Natural killer cell (primary cell): Measurements from ENCODE around the gene DENND5B. TPM values are rescaled to one million over a fixed set of nuclear protein-coding genes. Genes with fewer than 3 reads are reported as not detected.
"Not testable (repeated sequence)": the region's sequence is repeated elsewhere in the genome, so short reads cannot be mapped to it uniquely, and the experiment has no call there.

ENCODE experiments used
- ATAC-seq, 3 donors: fragments of 150-1000 bp in 2 of 3; fragments of 200-7000 bp in 1 of 3; cut with Tn5 transposase; 1 replicate in 1 of 3; 2 replicates in 2 of 3; pipeline ENCODE4 v1.10.0; 2021; ENCODE audit warnings: mild to moderate bottlenecking in 2 of 3, moderate library complexity in 2 of 3
- DNase-seq, 2 donors: peaks; one replicate each; pipeline versions ENCODE4 v3.0.0 to v3.0.0-alpha.2; 2013 to 2021; ENCODE audit warnings: mixed read lengths in 1 of 2
- H3K27ac ChIP-seq: one replicate; pipeline ENCODE4 v1.5.1; 2013; ENCODE audit warnings: mild to moderate bottlenecking, low read length
- H3K27me3 ChIP-seq: one replicate; pipeline ENCODE4 v1.6.1; 2013; ENCODE audit warnings: low read length; ENCODE audit not compliant: control insufficient read depth, insufficient read depth
- H3K36me3 ChIP-seq: one replicate; pipeline ENCODE4 v1.6.1; 2013; ENCODE audit warnings: low read length; ENCODE audit not compliant: control insufficient read depth, insufficient read depth
- H3K4me1 ChIP-seq: one replicate; pipeline ENCODE4 v1.6.1; 2013; ENCODE audit warnings: low read length; ENCODE audit not compliant: control insufficient read depth, insufficient read depth
- H3K4me3 ChIP-seq: one replicate; pipeline ENCODE4 v1.5.1; 2013; ENCODE audit warnings: low read length
- H3K9me3 ChIP-seq: one replicate; pipeline ENCODE4 v1.6.1; 2013; ENCODE audit warnings: low read length; ENCODE audit not compliant: control insufficient read depth, insufficient read depth
- H3K27ac Mint-ChIP-seq, 2 donors: one replicate each; pipeline ENCODE4 v1.8.0; 2022; ENCODE audit warnings: mild to moderate bottlenecking in 2 of 2, mixed read lengths in 2 of 2, moderate library complexity in 1 of 2
- H3K27me3 Mint-ChIP-seq, 2 donors: one replicate each; pipeline ENCODE4 v1.8.0; 2022; ENCODE audit warnings: low read depth in 2 of 2, mixed read lengths in 2 of 2
- H3K36me3 Mint-ChIP-seq: one replicate; pipeline ENCODE4 v1.8.0; 2022; ENCODE audit warnings: mixed read lengths
- H3K4me1 Mint-ChIP-seq, 2 donors: one replicate each; pipeline ENCODE4 v1.8.0; 2022; ENCODE audit warnings: mixed read lengths in 2 of 2
- H3K4me3 Mint-ChIP-seq: one replicate; pipeline ENCODE4 v1.8.0; 2022; ENCODE audit warnings: mild to moderate bottlenecking, moderate library complexity, mixed read lengths
- H3K9me3 Mint-ChIP-seq, 2 donors: one replicate each; pipeline ENCODE4 v1.8.0; 2022; ENCODE audit warnings: mixed read lengths in 2 of 2
- WGBS: methylation state at CpG from one replicate; pipeline ENCODE4 v1.1.7; 2013; ENCODE audit warnings: missing lambda C conversion rate; ENCODE audit not compliant: insufficient coverage; 5-methylcytosine and 5-hydroxymethylcytosine counted together
- intact Hi-C: fragments of 100-400 bp; cut with micrococcal nuclease; formaldehyde crosslinking; loops from one replicate; pipeline ENCODE4 v1.14.2; 2022
- total RNA-seq, 4 donors: library from RNA; stranded (reverse); fragments of 120-200 nt in 1 of 4; gene quantifications; one replicate each; pipeline versions ENCODE4 v1.2.3 to v1.2.4, GENCODE V29; 2013 to 2022
- TF ChIP-seq, protein P1 (sequence below): fragments of 200-600 bp; IDR thresholded peaks from one replicate; pipeline ENCODE4 v1.8.0; 2022; ENCODE audit warnings: antibody characterized with exemption

DENND5B gene
- total RNA-seq, 3 donors from 2014 or later (not counting 1 experiment from before 2014, with no cell fraction given), result 0.52 to 2.4 (median 0.70) TPM

DNA sequence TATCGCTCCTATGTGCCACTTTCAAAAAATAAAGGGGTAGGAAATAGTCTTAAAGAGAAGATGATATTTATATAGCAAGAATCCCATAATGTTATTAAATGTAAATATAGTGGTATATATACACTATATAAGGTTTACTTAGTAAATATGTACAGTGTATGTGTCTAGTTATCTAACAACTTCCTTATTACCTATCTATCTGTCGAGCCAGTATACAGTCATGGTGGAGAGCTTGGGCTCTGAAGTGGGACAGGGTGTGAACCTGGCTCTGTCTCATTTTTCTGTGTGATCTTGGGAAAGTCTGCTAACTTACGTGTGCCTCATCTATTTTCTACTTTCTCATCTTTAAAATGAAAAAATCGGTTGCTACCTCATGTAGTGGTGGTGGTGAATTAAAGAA is 202.2 kb downstream of the DENND5B start:
- 79% methylated on average over 2 of the region's 4 CpGs for WGBS
- no peak overlapping the region for H3K4me3 ChIP-seq
- H3K36me3 Mint-ChIP-seq, result no peaks in the 10 kb centered on the region
- no peaks in the 10 kb centered on the region for H3K4me1 ChIP-seq
- intact Hi-C loops, result no loop called here
- no peak overlapping the region for H3K27ac ChIP-seq
- peaks cover 0 to 5% of the 10 kb centered on the region in 2 donors for H3K27me3 Mint-ChIP-seq
- H3K4me1 Mint-ChIP-seq, result no peaks in the 10 kb centered on the region
- no peak overlapping the region for H3K4me3 Mint-ChIP-seq
- no peak for ATAC-seq
- no peak overlapping the region for H3K27ac Mint-ChIP-seq
- no peaks in the 10 kb centered on the region for H3K36me3 ChIP-seq
- no peak for DNase-seq
- H3K27me3 ChIP-seq, result no peaks in the 10 kb centered on the region
- no peaks in the 10 kb centered on the region for H3K9me3 ChIP-seq
- TF ChIP-seq, protein P1, sequence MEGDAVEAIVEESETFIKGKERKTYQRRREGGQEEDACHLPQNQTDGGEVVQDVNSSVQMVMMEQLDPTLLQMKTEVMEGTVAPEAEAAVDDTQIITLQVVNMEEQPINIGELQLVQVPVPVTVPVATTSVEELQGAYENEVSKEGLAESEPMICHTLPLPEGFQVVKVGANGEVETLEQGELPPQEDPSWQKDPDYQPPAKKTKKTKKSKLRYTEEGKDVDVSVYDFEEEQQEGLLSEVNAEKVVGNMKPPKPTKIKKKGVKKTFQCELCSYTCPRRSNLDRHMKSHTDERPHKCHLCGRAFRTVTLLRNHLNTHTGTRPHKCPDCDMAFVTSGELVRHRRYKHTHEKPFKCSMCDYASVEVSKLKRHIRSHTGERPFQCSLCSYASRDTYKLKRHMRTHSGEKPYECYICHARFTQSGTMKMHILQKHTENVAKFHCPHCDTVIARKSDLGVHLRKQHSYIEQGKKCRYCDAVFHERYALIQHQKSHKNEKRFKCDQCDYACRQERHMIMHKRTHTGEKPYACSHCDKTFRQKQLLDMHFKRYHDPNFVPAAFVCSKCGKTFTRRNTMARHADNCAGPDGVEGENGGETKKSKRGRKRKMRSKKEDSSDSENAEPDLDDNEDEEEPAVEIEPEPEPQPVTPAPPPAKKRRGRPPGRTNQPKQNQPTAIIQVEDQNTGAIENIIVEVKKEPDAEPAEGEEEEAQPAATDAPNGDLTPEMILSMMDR, result no peak
- H3K9me3 Mint-ChIP-seq, result no peaks in the 10 kb centered on the region

- H3K9me3 Mint-ChIP-seq, result no peaks in the 10 kb centered on the region
- intact Hi-C loops, result no loop called here
- DNase-seq (no peak), ATAC-seq (no peak)
- H3K36me3 Mint-ChIP-seq, result no peaks in the 10 kb centered on the region
- no peak overlapping the region for H3K4me3 Mint-ChIP-seq
- Histone ChIP-seq H3K4me3 (no peak overlapping the region), H3K36me3 (no peaks in the 10 kb centered on the region), H3K27me3 (no peaks in the 10 kb centered on the region), H3K27ac (no peak overlapping the region), H3K4me1 (no peaks in the 10 kb centered on the region), H3K9me3 (no peaks in the 10 kb centered on the region)
- TF ChIP-seq, protein P1, result no peak
- no peaks in the 10 kb centered on the region for H3K4me1 Mint-ChIP-seq
- H3K27me3 Mint-ChIP-seq, result peaks cover 0 to 5% of the 10 kb centered on the region in 2 donors
- 92% methylated on average over 8 of the region's 8 CpGs for WGBS
- no peak overlapping the region for H3K27ac Mint-ChIP-seq
Observed at GRCh38 chr12:31387466-31387865, 203.5 kb downstream of the DENND5B start.

DNA sequence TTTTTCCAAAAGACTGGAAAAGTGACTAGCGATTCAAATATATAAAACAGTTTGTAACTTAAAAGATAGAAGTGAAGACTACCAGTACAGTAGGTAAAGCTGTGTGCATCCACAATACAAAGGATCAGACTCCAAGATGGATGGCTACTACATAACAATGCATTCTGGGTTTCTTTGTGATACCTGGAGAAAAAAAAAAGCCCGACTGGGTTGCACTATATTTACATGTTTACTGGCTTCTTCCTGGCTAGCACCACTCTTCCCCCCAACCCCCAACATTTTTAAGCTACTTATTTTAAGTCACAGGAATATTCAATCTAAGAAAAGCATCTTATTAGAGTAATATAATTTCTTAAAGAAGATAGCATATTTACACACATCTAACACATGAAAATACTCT is 203.9 kb downstream of the DENND5B start:
- no peaks in the 10 kb centered on the region for H3K9me3 Mint-ChIP-seq
- TF ChIP-seq, protein P1, result no peak
- ATAC-seq, result no peak
- no peaks in the 10 kb centered on the region for H3K36me3 ChIP-seq
- H3K9me3 ChIP-seq, result no peaks in the 10 kb centered on the region
- intact Hi-C loops, result no loop called here
- no peak overlapping the region for H3K4me3 Mint-ChIP-seq
- no peak overlapping the region for H3K4me3 ChIP-seq
- H3K4me1 ChIP-seq, result no peaks in the 10 kb centered on the region
- no peak overlapping the region for H3K27ac ChIP-seq
- no peaks in the 10 kb centered on the region for H3K36me3 Mint-ChIP-seq
- no peaks in the 10 kb centered on the region for H3K4me1 Mint-ChIP-seq
- WGBS, result 48% methylated on average over 2 of the region's 2 CpGs
- peaks cover 0 to 5% of the 10 kb centered on the region in 2 donors for H3K27me3 Mint-ChIP-seq
- DNase-seq, result no peak
- H3K27me3 ChIP-seq, result no peaks in the 10 kb centered on the region
- no peak overlapping the region for H3K27ac Mint-ChIP-seq

GRCh38 chr12:31386364-31386777 is 204.6 kb downstream of the DENND5B start:
- no peak overlapping the region for H3K27ac Mint-ChIP-seq
- no peaks in the 10 kb centered on the region for H3K4me1 Mint-ChIP-seq
- Histone ChIP-seq H3K27me3 (no peaks in the 10 kb centered on the region), H3K9me3 (no peaks in the 10 kb centered on the region), H3K36me3 (no peaks in the 10 kb centered on the region), H3K27ac (no peak overlapping the region), H3K4me1 (no peaks in the 10 kb centered on the region), H3K4me3 (no peak overlapping the region)
- H3K4me3 Mint-ChIP-seq, result no peak overlapping the region
- DNase-seq (no peak), ATAC-seq (no peak)
- TF ChIP-seq, protein P1, result no peak
- H3K27me3 Mint-ChIP-seq, result peaks cover 0 to 5% of the 10 kb centered on the region in 2 donors
- H3K36me3 Mint-ChIP-seq, result no peaks in the 10 kb centered on the region
- intact Hi-C loops, result no loop called here
- 87% methylated on average over 1 of the region's 2 CpGs for WGBS
- no peaks in the 10 kb centered on the region for H3K9me3 Mint-ChIP-seq

DNA sequence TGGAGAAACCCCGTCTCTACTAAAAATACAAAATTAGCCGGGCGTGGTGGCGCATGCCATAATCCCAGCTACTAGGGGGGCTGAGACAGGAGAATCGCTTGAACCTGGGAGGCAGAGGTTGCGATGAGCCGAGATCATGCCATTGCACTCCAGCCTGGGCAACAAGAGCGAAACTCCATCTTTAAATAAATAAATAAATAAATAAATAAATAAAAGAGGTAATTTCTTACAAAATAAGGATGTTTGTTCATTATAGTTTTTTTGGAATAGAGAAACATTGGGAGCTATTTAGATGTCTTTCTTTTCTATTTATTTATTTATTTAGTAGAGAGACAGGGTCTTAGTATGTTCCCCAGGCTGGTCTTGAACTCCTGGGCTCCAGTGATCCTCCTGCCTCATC is 213.7 kb downstream of the DENND5B start:
- H3K4me1 ChIP-seq, H3K9me3 ChIP-seq, H3K4me3 ChIP-seq, H3K27ac ChIP-seq, H3K36me3 Mint-ChIP-seq, H3K27ac Mint-ChIP-seq, ATAC-seq, DNase-seq, H3K36me3 ChIP-seq, H3K27me3 Mint-ChIP-seq, H3K4me1 Mint-ChIP-seq, H3K4me3 Mint-ChIP-seq, intact Hi-C loops, H3K9me3 Mint-ChIP-seq, H3K27me3 ChIP-seq: not testable (repeated sequence)
- 71% methylated on average over 4 of the region's 8 CpGs for WGBS

GRCh38 chr12:31375422-31375821 is 215.5 kb downstream of the DENND5B start:
- intact Hi-C loops, H3K4me1 Mint-ChIP-seq, H3K9me3 Mint-ChIP-seq, H3K4me1 ChIP-seq, H3K4me3 Mint-ChIP-seq, H3K27me3 Mint-ChIP-seq, H3K36me3 Mint-ChIP-seq, H3K4me3 ChIP-seq, ATAC-seq, H3K27ac ChIP-seq, H3K27me3 ChIP-seq, H3K9me3 ChIP-seq, DNase-seq, H3K36me3 ChIP-seq, H3K27ac Mint-ChIP-seq: not testable (repeated sequence)
- 92% methylated on average over 6 of the region's 6 CpGs for WGBS
